ENCODE results near the gene BTBD9.

Gene BTBD9

GRCh38 chr6:38319256-38320212 lies 320.2 kb downstream of the BTBD9 start:
- no peak for DNase-seq (ENCODE audit: insufficient read length)
- TF ChIP-seq POLR2A (IDR thresholded peaks at IDR 0.05; ENCODE audit: low read depth, low read length), result no peak
- TF ChIP-seq TAF1 (IDR thresholded peaks at IDR 0.05; ENCODE audit: borderline replicate concordance, low read depth, low read length), result no peak
- TF ChIP-seq POLR2AphosphoS5 (IDR thresholded peaks at IDR 0.05; ENCODE audit: low read depth, low read length), result no peak
- FAIRE-seq, result no peak

- no peak for DNase-seq (ENCODE audit: insufficient read length)
- TF ChIP-seq POLR2AphosphoS5 (IDR thresholded peaks at IDR 0.05; ENCODE audit: low read depth, low read length) (no peak), POLR2A (IDR thresholded peaks at IDR 0.05; ENCODE audit: low read depth, low read length) (no peak), TAF1 (IDR thresholded peaks at IDR 0.05; ENCODE audit: borderline replicate concordance, low read depth, low read length) (no peak)
- FAIRE-seq, result peak; percentile 44
Measured at GRCh38 chr6:38316099-38316868, 323.4 kb downstream of the BTBD9 start.

GRCh38 chr6:38311201-38311600 lies 328.5 kb downstream of the BTBD9 start:
- DNase-seq (ENCODE audit: insufficient read length), result no peak
- no peak for TF ChIP-seq TAF1 (IDR thresholded peaks at IDR 0.05; ENCODE audit: borderline replicate concordance, low read depth, low read length)
- no peak for TF ChIP-seq POLR2AphosphoS5 (IDR thresholded peaks at IDR 0.05; ENCODE audit: low read depth, low read length)
- no peak for TF ChIP-seq POLR2A (IDR thresholded peaks at IDR 0.05; ENCODE audit: low read depth, low read length)
- no peak for FAIRE-seq

- no peak for TF ChIP-seq POLR2AphosphoS5 (IDR thresholded peaks at IDR 0.05; ENCODE audit: low read depth, low read length)
- TF ChIP-seq TAF1 (IDR thresholded peaks at IDR 0.05; ENCODE audit: borderline replicate concordance, low read depth, low read length), result no peak
- no peak for TF ChIP-seq POLR2A (IDR thresholded peaks at IDR 0.05; ENCODE audit: low read depth, low read length)
- DNase-seq (ENCODE audit: insufficient read length) (no peak), FAIRE-seq (no peak)
Measured at GRCh38 chr6:38310061-38310460, 329.7 kb downstream of the BTBD9 start.

GRCh38 chr6:38307740-38308139 lies 332.0 kb downstream of the BTBD9 start:
- peak; percentile 91 for FAIRE-seq
- DNase-seq (ENCODE audit: insufficient read length), result no peak
- TF ChIP-seq POLR2AphosphoS5 (IDR thresholded peaks at IDR 0.05; ENCODE audit: low read depth, low read length) (no peak), POLR2A (IDR thresholded peaks at IDR 0.05; ENCODE audit: low read depth, low read length) (no peak), TAF1 (IDR thresholded peaks at IDR 0.05; ENCODE audit: borderline replicate concordance, low read depth, low read length) (no peak)

- TF ChIP-seq POLR2AphosphoS5 (IDR thresholded peaks at IDR 0.05; ENCODE audit: low read depth, low read length), result no peak
- no peak for TF ChIP-seq POLR2A (IDR thresholded peaks at IDR 0.05; ENCODE audit: low read depth, low read length)
- TF ChIP-seq TAF1 (IDR thresholded peaks at IDR 0.05; ENCODE audit: borderline replicate concordance, low read depth, low read length), result no peak
- DNase-seq (ENCODE audit: insufficient read length), result no peak
- FAIRE-seq, result peak; percentile 76
Measured at GRCh38 chr6:38306931-38307330, 332.8 kb downstream of the BTBD9 start.

GRCh38 chr6:38305995-38306681 lies 333.6 kb downstream of the BTBD9 start:
- FAIRE-seq, result peak; percentile 66
- TF ChIP-seq TAF1 (IDR thresholded peaks at IDR 0.05; ENCODE audit: borderline replicate concordance, low read depth, low read length), result no peak
- no peak for TF ChIP-seq POLR2AphosphoS5 (IDR thresholded peaks at IDR 0.05; ENCODE audit: low read depth, low read length)
- TF ChIP-seq POLR2A (IDR thresholded peaks at IDR 0.05; ENCODE audit: low read depth, low read length), result no peak

GRCh38 chr6:38302838-38303237 lies 336.9 kb downstream of the BTBD9 start:
- FAIRE-seq (no peak), DNase-seq (ENCODE audit: insufficient read length) (no peak)
- TF ChIP-seq POLR2A (IDR thresholded peaks at IDR 0.05; ENCODE audit: low read depth, low read length), result no peak

More at GRCh38 chr6:38305995-38306681, 333.6 kb downstream of the BTBD9 start:
- DNase-seq (ENCODE audit: insufficient read length), result no peak

GRCh38 chr6:38302081-38302480 lies 337.6 kb downstream of the BTBD9 start:
- DNase-seq (ENCODE audit: insufficient read length) (no peak), FAIRE-seq (no peak)
- no peak for TF ChIP-seq POLR2AphosphoS5 (IDR thresholded peaks at IDR 0.05; ENCODE audit: low read depth, low read length)
- no peak for TF ChIP-seq TAF1 (IDR thresholded peaks at IDR 0.05; ENCODE audit: borderline replicate concordance, low read depth, low read length)
- no peak for TF ChIP-seq POLR2A (IDR thresholded peaks at IDR 0.05; ENCODE audit: low read depth, low read length)

- TF ChIP-seq POLR2AphosphoS5 (IDR thresholded peaks at IDR 0.05; ENCODE audit: low read depth, low read length) (no peak), TAF1 (IDR thresholded peaks at IDR 0.05; ENCODE audit: borderline replicate concordance, low read depth, low read length) (no peak), POLR2A (IDR thresholded peaks at IDR 0.05; ENCODE audit: low read depth, low read length) (no peak)
- DNase-seq (ENCODE audit: insufficient read length) (no peak), FAIRE-seq (no peak)
Measured at GRCh38 chr6:38290133-38290799, 349.5 kb downstream of the BTBD9 start.

GRCh38 chr6:38287487-38287886 lies 352.2 kb downstream of the BTBD9 start:
- DNase-seq (ENCODE audit: insufficient read length), result no peak
- FAIRE-seq, result no peak

More at GRCh38 chr6:38287487-38287886, 352.2 kb downstream of the BTBD9 start:
- TF ChIP-seq POLR2AphosphoS5 (IDR thresholded peaks at IDR 0.05; ENCODE audit: low read depth, low read length) (no peak), POLR2A (IDR thresholded peaks at IDR 0.05; ENCODE audit: low read depth, low read length) (no peak), TAF1 (IDR thresholded peaks at IDR 0.05; ENCODE audit: borderline replicate concordance, low read depth, low read length) (no peak)
